ENCODE measurements around the gene LDB3. TPM values are rescaled to one million over a fixed set of nuclear protein-coding genes. Genes with fewer than 3 reads are reported as not detected.

The LDB3 gene
- total and polyA plus RNA-seq, 5 donors from 2014 or later: not detected

- H3K9me3 ChIP-seq (ENCODE audit: control insufficient read depth in 2 of 2, low read length in 2 of 2): no peaks in the 10 kb centered on the region
- no peaks in the 10 kb centered on the region for H3K4me1 ChIP-seq (ENCODE audit: control insufficient read depth, insufficient read depth, low read length, poor library complexity, severe bottlenecking)
- Mint-ChIP-seq H3K36me3 (no peaks in the 10 kb centered on the region), H3K27me3 (peaks cover 5% of the 10 kb centered on the region), H3K4me3 (no peak overlapping the region), H3K27ac (no peak overlapping the region), H3K4me1 (peaks cover 5 to 15% (median 6%) of the 10 kb centered on the region in 4 donors), H3K9me3 (no peaks in the 10 kb centered on the region)
- H3K27me3 ChIP-seq (ENCODE audit: control insufficient read depth, insufficient read depth, low read length): no peaks in the 10 kb centered on the region
- no peak for ATAC-seq (ENCODE audit: low read depth in 2 of 2)
- H3K27ac ChIP-seq (ENCODE audit: insufficient read depth, low read length, poor library complexity, severe bottlenecking): no peak overlapping the region
- H3K4me3 ChIP-seq (ENCODE audit: low read depth, low read length): no peak overlapping the region
- no peaks in the 10 kb centered on the region for H3K36me3 ChIP-seq (ENCODE audit: control insufficient read depth, insufficient read depth, low read length)
- DNase-seq: no peak
These were observed 105.2 kb downstream of the LDB3 start for GRCh38 chr10:86773498-86773897.

GRCh38 chr10:86775056-86775869, 107.0 kb downstream of the LDB3 start:
- H3K27me3 ChIP-seq (ENCODE audit: control insufficient read depth, insufficient read depth, low read length): no peaks in the 10 kb centered on the region
- H3K4me1 ChIP-seq (ENCODE audit: control insufficient read depth, insufficient read depth, low read length, poor library complexity, severe bottlenecking): no peaks in the 10 kb centered on the region
- H3K27ac ChIP-seq (ENCODE audit: insufficient read depth, low read length, poor library complexity, severe bottlenecking): no peak overlapping the region
- DNase-seq: no peak
- peaks cover 0 to 7% (median 5%) of the 10 kb centered on the region in 4 donors for H3K4me1 Mint-ChIP-seq
- peaks cover 5% of the 10 kb centered on the region for H3K27me3 Mint-ChIP-seq
- H3K27ac Mint-ChIP-seq: no peak overlapping the region
- no peak overlapping the region for H3K4me3 Mint-ChIP-seq
- no peaks in the 10 kb centered on the region for H3K36me3 Mint-ChIP-seq
- no peaks in the 10 kb centered on the region for H3K9me3 ChIP-seq (ENCODE audit: control insufficient read depth in 2 of 2, low read length in 2 of 2)
- H3K36me3 ChIP-seq (ENCODE audit: control insufficient read depth, insufficient read depth, low read length): no peaks in the 10 kb centered on the region
- H3K9me3 Mint-ChIP-seq: peaks cover 0 to 2% (median 0%) of the 10 kb centered on the region in 7 donors
- no peak for ATAC-seq (ENCODE audit: low read depth in 2 of 2)
- no peak overlapping the region for H3K4me3 ChIP-seq (ENCODE audit: low read depth, low read length)

GRCh38 chr10:86775870-86776180, 107.5 kb downstream of the LDB3 start:
- no peak for ATAC-seq (ENCODE audit: low read depth in 2 of 2)
- no peaks in the 10 kb centered on the region for H3K4me1 ChIP-seq (ENCODE audit: control insufficient read depth, insufficient read depth, low read length, poor library complexity, severe bottlenecking)
- no peaks in the 10 kb centered on the region for H3K36me3 Mint-ChIP-seq
- no peaks in the 10 kb centered on the region for H3K36me3 ChIP-seq (ENCODE audit: control insufficient read depth, insufficient read depth, low read length)
- no peak overlapping the region for H3K4me3 Mint-ChIP-seq
- DNase-seq: no peak
- peaks cover 5% of the 10 kb centered on the region for H3K27me3 Mint-ChIP-seq
- no peak overlapping the region for H3K27ac ChIP-seq (ENCODE audit: insufficient read depth, low read length, poor library complexity, severe bottlenecking)
- peaks cover 0 to 7% (median 1%) of the 10 kb centered on the region in 4 donors for H3K4me1 Mint-ChIP-seq
- no peak overlapping the region for H3K4me3 ChIP-seq (ENCODE audit: low read depth, low read length)
- H3K9me3 Mint-ChIP-seq: peaks cover 0 to 2% (median 0%) of the 10 kb centered on the region in 7 donors
- H3K27me3 ChIP-seq (ENCODE audit: control insufficient read depth, insufficient read depth, low read length): no peaks in the 10 kb centered on the region
- no peak overlapping the region for H3K27ac Mint-ChIP-seq
- H3K9me3 ChIP-seq (ENCODE audit: control insufficient read depth in 2 of 2, low read length in 2 of 2): no peaks in the 10 kb centered on the region

DNA sequence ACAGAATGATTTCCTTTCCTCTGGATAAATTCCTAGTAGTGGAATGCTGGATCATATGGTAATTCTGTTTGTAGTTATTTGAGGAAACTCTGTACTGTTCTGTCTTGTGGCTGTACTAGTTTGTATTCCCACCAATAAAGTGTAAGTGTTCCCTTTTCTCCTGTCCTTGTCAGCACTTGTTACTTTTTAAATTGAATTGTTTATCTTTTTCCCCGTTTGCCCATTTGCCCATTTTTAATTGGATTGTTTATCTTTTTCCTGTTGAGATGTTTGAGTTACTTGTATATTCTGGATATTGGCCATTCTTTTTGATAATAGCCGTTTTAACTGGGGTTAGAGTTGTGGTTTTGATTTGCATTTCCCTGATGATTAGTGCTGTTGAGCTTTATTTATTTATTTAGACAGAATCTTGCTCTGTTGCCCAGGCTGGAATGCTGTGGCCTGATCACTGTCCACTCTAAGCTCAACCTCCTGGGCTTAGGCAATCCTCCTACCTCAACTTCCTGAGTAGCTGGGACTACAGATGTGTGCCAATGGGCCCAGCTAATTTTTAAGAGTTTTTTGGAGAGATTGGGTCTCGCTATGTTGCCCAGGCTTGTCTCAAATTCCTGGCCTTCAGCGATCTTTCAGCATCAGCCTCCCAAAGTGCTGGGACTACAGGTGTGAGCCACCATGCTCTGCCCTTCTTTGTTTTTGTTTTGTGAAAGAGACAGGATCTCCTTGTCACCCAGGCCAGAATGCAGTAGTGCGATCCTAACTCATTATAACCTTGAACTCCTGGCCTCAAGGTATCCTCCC, 111.1 kb downstream of the LDB3 start:
- Histone ChIP-seq H3K4me1 (ENCODE audit: control insufficient read depth, insufficient read depth, low read length, poor library complexity, severe bottlenecking) (no peaks in the 10 kb centered on the region), H3K4me3 (ENCODE audit: low read depth, low read length) (no peak overlapping the region), H3K9me3 (ENCODE audit: control insufficient read depth in 2 of 2, low read length in 2 of 2) (no peaks in the 10 kb centered on the region), H3K36me3 (ENCODE audit: control insufficient read depth, insufficient read depth, low read length) (no peaks in the 10 kb centered on the region), H3K27me3 (ENCODE audit: control insufficient read depth, insufficient read depth, low read length) (no peaks in the 10 kb centered on the region), H3K27ac (ENCODE audit: insufficient read depth, low read length, poor library complexity, severe bottlenecking) (no peak overlapping the region)
- peaks cover 0 to 13% (median 0%) of the 10 kb centered on the region in 7 donors for H3K9me3 Mint-ChIP-seq
- H3K27me3 Mint-ChIP-seq: peaks cover 4% of the 10 kb centered on the region
- no peak overlapping the region for H3K27ac Mint-ChIP-seq
- H3K4me1 Mint-ChIP-seq: peaks cover 0 to 13% (median 4%) of the 10 kb centered on the region in 4 donors
- no peak for ATAC-seq (ENCODE audit: low read depth in 2 of 2)
- no peak overlapping the region for H3K4me3 Mint-ChIP-seq
- no peak for DNase-seq
- no peaks in the 10 kb centered on the region for H3K36me3 Mint-ChIP-seq

DNA sequence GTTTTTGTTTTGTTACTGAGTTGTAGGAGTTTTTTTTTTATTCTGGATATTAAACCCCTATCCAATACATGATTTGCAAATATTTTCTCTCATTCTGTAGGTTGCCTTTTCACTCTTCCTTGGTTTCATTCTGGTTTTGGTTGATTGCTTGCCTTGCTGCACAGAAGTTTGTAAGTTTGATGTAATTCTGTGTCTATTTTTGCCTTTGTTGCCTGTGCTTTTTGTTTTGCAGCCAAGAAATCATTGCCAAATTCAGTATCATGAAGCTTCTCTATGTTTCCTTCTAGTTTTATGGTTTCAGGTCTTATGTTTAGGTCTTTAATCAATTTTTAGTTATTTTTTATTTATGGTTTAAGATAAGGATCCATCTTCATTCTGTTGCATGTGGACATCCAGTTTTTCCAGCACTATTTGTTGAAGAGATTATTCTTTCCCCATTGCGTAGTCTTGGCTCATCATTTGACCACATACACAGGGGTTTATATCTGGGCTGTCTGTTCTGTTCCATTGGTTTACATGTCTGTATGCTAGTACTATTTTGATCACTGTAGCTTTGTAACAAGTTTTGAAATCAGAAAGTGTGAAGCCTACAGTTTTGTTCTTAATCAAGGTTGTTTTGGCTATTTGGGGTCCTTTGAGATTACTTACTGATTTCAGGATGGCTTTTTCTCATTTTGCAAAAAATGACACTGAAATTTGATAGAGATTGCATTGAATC, 114.5 kb downstream of the LDB3 start:
- H3K27me3 Mint-ChIP-seq: peaks cover 6% of the 10 kb centered on the region
- H3K4me1 Mint-ChIP-seq: peaks cover 0 to 7% (median 5%) of the 10 kb centered on the region in 4 donors

GRCh38 chr10:86785037-86785436, 116.7 kb downstream of the LDB3 start:
- peaks cover 0 to 4% of the 10 kb centered on the region in 2 experiments for H3K9me3 ChIP-seq (ENCODE audit: control insufficient read depth in 2 of 2, low read length in 2 of 2)
- Mint-ChIP-seq H3K36me3 (no peaks in the 10 kb centered on the region), H3K4me3 (no peak overlapping the region), H3K27me3 (peaks cover 6% of the 10 kb centered on the region), H3K4me1 (peaks cover 4 to 7% (median 6%) of the 10 kb centered on the region in 4 donors), H3K27ac (no peak overlapping the region), H3K9me3 (peaks cover 0 to 23% (median 4%) of the 10 kb centered on the region in 7 donors)
- no peaks in the 10 kb centered on the region for H3K4me1 ChIP-seq (ENCODE audit: control insufficient read depth, insufficient read depth, low read length, poor library complexity, severe bottlenecking)
- ATAC-seq (ENCODE audit: low read depth in 2 of 2): no peak
- no peak for DNase-seq
- H3K36me3 ChIP-seq (ENCODE audit: control insufficient read depth, insufficient read depth, low read length): no peaks in the 10 kb centered on the region
- H3K4me3 ChIP-seq (ENCODE audit: low read depth, low read length): no peak overlapping the region
- H3K27ac ChIP-seq (ENCODE audit: insufficient read depth, low read length, poor library complexity, severe bottlenecking): no peak overlapping the region
- no peaks in the 10 kb centered on the region for H3K27me3 ChIP-seq (ENCODE audit: control insufficient read depth, insufficient read depth, low read length)

More for the DNA sequence above, 114.5 kb downstream of the LDB3 start:
- DNase-seq (no peak), ATAC-seq (ENCODE audit: low read depth in 2 of 2) (no peak)
- no peaks in the 10 kb centered on the region for H3K36me3 Mint-ChIP-seq
- H3K4me3 ChIP-seq (ENCODE audit: low read depth, low read length): no peak overlapping the region
- H3K27ac ChIP-seq (ENCODE audit: insufficient read depth, low read length, poor library complexity, severe bottlenecking): no peak overlapping the region
- no peaks in the 10 kb centered on the region for H3K4me1 ChIP-seq (ENCODE audit: control insufficient read depth, insufficient read depth, low read length, poor library complexity, severe bottlenecking)
- H3K4me3 Mint-ChIP-seq: no peak overlapping the region
- H3K36me3 ChIP-seq (ENCODE audit: control insufficient read depth, insufficient read depth, low read length): no peaks in the 10 kb centered on the region
- peaks cover 0 to 2% of the 10 kb centered on the region in 2 experiments for H3K9me3 ChIP-seq (ENCODE audit: control insufficient read depth in 2 of 2, low read length in 2 of 2)
- no peak overlapping the region for H3K27ac Mint-ChIP-seq
- H3K27me3 ChIP-seq (ENCODE audit: control insufficient read depth, insufficient read depth, low read length): no peaks in the 10 kb centered on the region
- peaks cover 0 to 23% (median 4%) of the 10 kb centered on the region in 7 donors for H3K9me3 Mint-ChIP-seq
